Activated CD4-positive, alpha-beta T cell treated with anti-CD3 and anti-CD28 coated beads, Interleukin-2, amount 10 ng/mL, durations not matched to agents 24 days and 14 days (primary cell): ENCODE data around the gene ZNF593OS. TPM values are rescaled to one million over a fixed set of nuclear protein-coding genes. Genes with fewer than 3 reads are reported as not detected.

Experiments
- DNase-seq: peaks from one replicate; pipeline ENCODE4 v3.0.0; 2022
- H3K27ac Mint-ChIP-seq: one replicate; pipeline ENCODE4 v1.8.0; 2022; ENCODE audit warnings: mild to moderate bottlenecking, mixed read lengths
- H3K27me3 Mint-ChIP-seq: one replicate; pipeline ENCODE4 v1.8.0; 2022; ENCODE audit warnings: mixed read lengths
- H3K36me3 Mint-ChIP-seq: one replicate; pipeline ENCODE4 v1.8.0; 2022; ENCODE audit warnings: low read depth, mild to moderate bottlenecking, mixed read lengths
- H3K4me1 Mint-ChIP-seq: one replicate; pipeline ENCODE4 v1.8.0; 2021; ENCODE audit warnings: mixed read lengths
- H3K4me3 Mint-ChIP-seq: one replicate; pipeline ENCODE4 v1.8.0; 2022; ENCODE audit warnings: mild to moderate bottlenecking, moderate library complexity, mixed read lengths
- H3K9me3 Mint-ChIP-seq: one replicate; pipeline ENCODE4 v1.8.0; 2021; ENCODE audit warnings: mixed read lengths
- intact Hi-C: fragments of 100-400 bp; cut with micrococcal nuclease; formaldehyde crosslinking; loops from one replicate; pipeline ENCODE4 v1.15.1; 2023
- total RNA-seq: library from RNA; stranded (reverse); gene quantifications from 2 replicates; pipeline ENCODE4 v1.2.3, GENCODE V29; 2022

Gene ZNF593OS
- total RNA-seq, 1 donor from 2014 or later = not detected

DNA sequence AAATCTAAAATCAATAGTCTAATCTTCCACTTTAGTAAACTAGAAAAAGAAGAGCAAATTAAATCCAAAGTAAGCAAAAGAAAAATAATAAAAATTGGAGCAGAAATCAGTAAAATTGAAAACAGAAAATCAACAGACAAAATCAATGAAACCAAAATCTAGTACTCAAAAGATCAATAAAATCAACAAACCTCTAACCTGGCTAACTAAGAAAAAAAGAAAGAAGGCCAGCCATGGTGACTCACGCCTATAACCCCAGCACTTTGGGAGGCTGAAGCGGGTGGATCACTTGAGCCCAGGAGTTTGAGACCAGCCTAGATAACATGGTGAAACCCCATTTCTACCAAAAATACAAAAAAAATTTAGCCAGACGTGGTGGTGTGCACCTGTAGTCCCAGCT, 37.2 kb downstream of the ZNF593OS start:
- Mint-ChIP-seq H3K27me3 (no peaks in the 10 kb centered on the region), H3K36me3 (no peaks in the 10 kb centered on the region), H3K9me3 (no peaks in the 10 kb centered on the region), H3K27ac (no peak overlapping the region), H3K4me1 (peaks cover 14% of the 10 kb centered on the region), H3K4me3 (no peak overlapping the region)
- intact Hi-C loops = no loop called here
- DNase-seq = no peak

DNA sequence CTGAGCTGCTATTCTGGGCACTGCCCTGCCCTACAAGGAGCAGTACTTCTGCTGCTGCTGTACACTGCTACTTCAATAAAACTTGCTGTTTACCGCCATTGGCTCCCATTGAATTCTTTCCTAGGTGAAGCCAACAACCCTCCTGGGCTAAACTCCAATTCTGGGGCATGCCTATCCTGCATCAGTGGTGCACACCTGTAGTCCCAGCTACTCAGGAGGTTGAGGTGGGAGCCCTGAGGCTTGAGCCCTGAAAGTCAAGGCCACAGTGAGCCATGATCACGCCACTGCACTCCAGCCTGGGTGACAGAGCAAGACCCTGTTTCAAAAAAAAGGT, 38.8 kb downstream of the ZNF593OS start:
- Mint-ChIP-seq H3K4me3 (no peak overlapping the region), H3K9me3 (no peaks in the 10 kb centered on the region), H3K27ac (no peak overlapping the region), H3K4me1 (peaks cover 14% of the 10 kb centered on the region), H3K36me3 (no peaks in the 10 kb centered on the region), H3K27me3 (no peaks in the 10 kb centered on the region)
- intact Hi-C loops = no loop called here
- DNase-seq = no peak

DNA sequence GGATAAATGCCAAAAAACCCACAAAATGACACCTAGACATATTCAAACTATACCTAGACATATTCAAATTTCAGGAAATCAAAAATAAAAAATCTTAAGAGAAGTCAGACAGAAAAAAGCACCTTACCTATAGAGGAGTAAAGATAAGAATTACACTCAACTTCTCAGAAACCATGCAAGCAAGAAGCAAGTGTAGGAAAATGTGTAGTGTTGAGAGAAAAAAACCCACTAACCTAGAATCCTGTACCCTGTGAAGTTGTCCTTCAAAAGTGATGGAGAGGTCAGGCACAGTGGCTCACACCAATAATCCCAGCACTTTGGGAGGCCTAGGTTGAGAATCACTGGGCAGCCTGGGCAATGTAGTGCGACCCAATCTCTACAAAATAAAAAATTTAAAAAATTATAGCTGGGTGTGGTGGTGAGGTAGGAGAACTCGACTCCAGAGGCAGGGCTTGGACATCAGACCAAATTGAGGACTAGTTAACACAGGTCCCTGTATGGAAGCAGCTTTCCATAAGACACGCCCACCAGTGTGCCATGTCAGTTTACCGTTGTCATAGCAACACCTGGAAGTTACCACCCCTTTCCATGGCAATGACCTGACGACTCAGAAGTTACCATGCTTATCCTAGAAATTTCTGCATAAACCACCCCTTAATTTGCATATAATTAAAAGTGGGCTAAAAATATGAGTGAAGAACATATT, 39.4 kb downstream of the ZNF593OS start:
- Mint-ChIP-seq H3K4me1 (peaks cover 19% of the 10 kb centered on the region), H3K27me3 (no peaks in the 10 kb centered on the region), H3K27ac (no peak overlapping the region), H3K36me3 (no peaks in the 10 kb centered on the region), H3K4me3 (no peak overlapping the region), H3K9me3 (no peaks in the 10 kb centered on the region)
- intact Hi-C loops = no loop called here
- no peak for DNase-seq

DNA sequence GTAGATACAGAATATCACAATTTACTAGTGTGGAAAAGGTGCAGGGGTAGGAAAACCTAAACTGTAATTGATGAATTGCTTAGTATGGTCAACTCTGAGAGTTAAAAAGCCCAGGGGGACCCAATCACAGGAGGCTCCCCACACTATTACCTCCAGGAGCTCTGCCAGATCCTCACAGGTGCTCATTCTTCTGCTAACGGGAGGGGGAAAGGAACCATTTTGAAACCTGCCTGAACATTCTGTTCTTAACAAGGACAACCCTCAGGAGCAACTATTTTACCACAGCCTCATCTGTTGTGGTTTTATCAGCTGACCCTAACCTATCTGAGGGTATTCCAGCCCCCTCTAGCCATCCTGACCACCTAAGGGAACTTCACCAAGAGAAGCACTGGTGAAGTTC, 40.9 kb downstream of the ZNF593OS start:
- intact Hi-C loops = no loop called here
- Mint-ChIP-seq H3K27ac (no peak overlapping the region), H3K27me3 (no peaks in the 10 kb centered on the region), H3K4me3 (no peak overlapping the region), H3K9me3 (no peaks in the 10 kb centered on the region), H3K4me1 (peaks cover 32% of the 10 kb centered on the region), H3K36me3 (peaks cover 3% of the 10 kb centered on the region)
- no peak for DNase-seq

DNA sequence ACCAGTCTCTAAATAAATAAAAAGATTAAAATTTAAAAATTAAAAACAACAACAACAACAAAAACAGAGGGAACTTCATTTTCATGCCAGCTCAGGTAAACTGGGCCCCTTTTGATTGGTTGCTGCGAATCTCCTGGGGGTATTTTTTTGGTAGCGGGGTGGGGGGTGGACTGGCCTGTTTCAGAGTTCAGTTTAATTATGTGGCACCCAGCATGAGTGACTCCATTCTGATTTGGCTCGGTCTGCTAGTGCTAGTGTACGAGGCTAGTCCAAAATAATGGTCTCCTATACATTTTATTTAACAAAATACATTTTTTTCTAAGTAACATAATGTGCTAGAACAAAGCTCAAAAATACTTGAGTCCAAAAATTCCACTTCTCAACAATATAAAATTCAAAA, 41.9 kb downstream of the ZNF593OS start:
- intact Hi-C loops = loop anchor here (10.0 kb wide), 1 partner anchor 225 kb away; the partner anchor contains the start of gene STMN1

DNA sequence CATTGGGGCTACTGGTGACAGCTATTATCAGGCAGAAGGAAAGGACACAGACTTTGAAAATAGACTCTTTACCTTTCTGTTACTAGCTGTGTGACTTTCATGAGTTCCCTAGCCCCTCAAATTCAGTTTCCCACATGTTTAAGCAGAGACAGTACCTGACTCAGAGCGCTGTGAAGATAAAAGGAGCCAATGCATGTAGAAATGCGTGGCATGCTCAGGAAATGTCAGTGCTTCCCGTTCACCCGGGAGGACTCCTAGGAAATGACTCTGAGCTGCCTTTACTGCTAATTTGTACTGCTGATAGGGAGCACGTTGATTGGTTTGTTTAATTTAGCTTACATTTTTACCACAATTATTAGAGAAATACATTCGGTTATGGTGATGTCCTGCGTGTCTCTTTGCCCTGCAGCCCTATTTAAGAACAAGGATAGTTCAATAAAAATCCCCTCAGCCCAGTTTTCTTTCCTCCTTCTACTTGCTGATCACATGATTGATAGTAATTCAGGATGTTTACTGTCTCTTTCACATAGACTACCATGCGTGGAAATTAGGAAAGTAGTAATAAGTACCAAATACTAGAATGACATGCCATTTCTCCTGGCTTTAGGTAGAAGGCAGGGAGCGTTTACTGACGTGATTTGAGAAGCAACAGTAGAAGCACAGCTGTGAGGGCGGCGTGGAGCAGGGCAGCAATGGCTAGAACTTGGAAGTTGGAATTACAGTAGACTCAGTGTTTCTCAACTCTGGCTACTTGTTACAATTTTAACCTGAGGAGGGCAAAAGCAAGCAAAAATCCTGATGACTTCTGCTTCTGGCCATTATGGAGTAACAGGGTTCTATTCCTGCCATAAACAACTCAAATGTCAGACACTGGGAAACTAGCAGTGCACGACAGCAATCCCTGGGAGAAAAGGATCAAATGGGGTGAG, 44.1 kb downstream of the ZNF593OS start:
- H3K27ac Mint-ChIP-seq = peak overlapping the region; percentile 56
- peak overlapping the region; percentile 73 for H3K4me3 Mint-ChIP-seq
- intact Hi-C loops = loop anchor here (10.0 kb wide), 1 partner anchor 223 kb away; the partner anchor contains the start of gene STMN1
- no peaks in the 10 kb centered on the region for H3K9me3 Mint-ChIP-seq
- peak; percentile 72 for DNase-seq
- peaks cover 8% of the 10 kb centered on the region for H3K36me3 Mint-ChIP-seq
- H3K27me3 Mint-ChIP-seq = no peaks in the 10 kb centered on the region
- peaks cover 50% of the 10 kb centered on the region for H3K4me1 Mint-ChIP-seq

More for the DNA sequence above, 41.9 kb downstream of the ZNF593OS start:
- DNase-seq = no peak
- H3K36me3 Mint-ChIP-seq = peaks cover 3% of the 10 kb centered on the region
- H3K27me3 Mint-ChIP-seq = no peaks in the 10 kb centered on the region
- no peak overlapping the region for H3K4me3 Mint-ChIP-seq
- no peak overlapping the region for H3K27ac Mint-ChIP-seq
- H3K9me3 Mint-ChIP-seq = no peaks in the 10 kb centered on the region
- peaks cover 38% of the 10 kb centered on the region for H3K4me1 Mint-ChIP-seq

DNA sequence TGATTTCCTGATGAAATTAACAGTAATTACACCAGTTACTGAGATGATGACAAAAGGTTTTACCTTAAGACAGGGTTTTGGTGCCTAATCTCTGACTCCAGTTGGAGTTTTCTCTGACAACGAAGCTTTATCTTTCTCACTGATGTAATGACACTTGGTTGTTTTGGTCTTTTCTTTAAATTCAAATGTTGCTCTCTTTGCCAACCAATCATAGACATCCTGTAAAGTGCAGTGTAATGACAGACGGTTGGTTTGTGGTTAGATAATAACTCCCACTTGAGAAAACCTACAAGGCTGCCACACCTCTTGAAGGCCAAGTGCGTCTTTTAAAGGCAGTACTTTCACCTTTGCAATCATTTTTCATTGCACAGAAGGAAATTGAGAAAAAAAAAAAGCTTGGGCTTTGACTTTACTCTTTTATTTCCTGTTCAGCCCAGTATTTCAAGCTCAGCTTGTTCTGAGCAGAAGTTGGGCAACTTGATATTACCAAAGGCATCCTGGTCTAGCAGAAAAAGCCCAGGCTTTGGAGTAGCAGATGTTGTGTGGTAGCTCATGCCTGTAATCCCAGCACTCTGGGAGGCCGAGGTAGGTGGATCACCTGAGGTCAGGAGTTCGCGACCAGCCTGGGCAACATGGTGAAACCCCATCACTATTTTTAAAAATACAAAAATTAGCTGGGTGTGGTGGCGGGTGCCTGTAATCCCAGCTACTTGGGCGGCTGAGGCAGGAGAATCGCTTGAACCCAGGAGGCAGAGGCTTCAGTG, 45.1 kb downstream of the ZNF593OS start:
- H3K4me1 Mint-ChIP-seq = peaks cover 50% of the 10 kb centered on the region
- intact Hi-C loops = loop anchor here (10.0 kb wide), 1 partner anchor 222 kb away; the partner anchor contains the start of gene STMN1

DNA sequence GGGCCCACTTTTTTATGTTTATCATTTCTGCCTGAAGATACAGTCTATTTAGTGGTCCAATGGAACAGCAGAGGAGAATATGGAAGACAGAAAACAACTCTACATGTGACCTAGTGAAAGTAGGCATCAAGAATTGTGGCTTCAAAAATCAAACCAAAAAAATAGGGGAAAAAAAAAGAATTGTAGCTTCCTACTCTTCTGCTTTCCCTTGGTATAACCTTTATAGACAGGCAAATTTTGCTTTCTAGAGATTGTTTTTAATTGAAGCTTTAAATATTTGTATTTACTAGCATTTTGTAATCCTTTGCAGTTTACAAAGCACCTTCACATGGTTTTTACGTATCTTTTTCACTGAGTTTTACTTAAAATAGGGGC, 45.7 kb downstream of the ZNF593OS start:
- intact Hi-C loops = loop anchor here (10.0 kb wide), 1 partner anchor 221 kb away; the partner anchor contains the start of gene STMN1
- Mint-ChIP-seq H3K4me1 (peaks cover 50% of the 10 kb centered on the region), H3K36me3 (peaks cover 13% of the 10 kb centered on the region), H3K4me3 (peak overlapping the region; percentile 73), H3K27me3 (no peaks in the 10 kb centered on the region), H3K9me3 (no peaks in the 10 kb centered on the region), H3K27ac (peak overlapping the region; percentile 89)
- no peak for DNase-seq

More for the DNA sequence above, 45.1 kb downstream of the ZNF593OS start:
- Mint-ChIP-seq H3K9me3 (no peaks in the 10 kb centered on the region), H3K27me3 (no peaks in the 10 kb centered on the region), H3K36me3 (peaks cover 13% of the 10 kb centered on the region), H3K4me3 (peak overlapping the region; percentile 73), H3K27ac (peak overlapping the region; percentile 89)
- peak; percentile 91 for DNase-seq

DNA sequence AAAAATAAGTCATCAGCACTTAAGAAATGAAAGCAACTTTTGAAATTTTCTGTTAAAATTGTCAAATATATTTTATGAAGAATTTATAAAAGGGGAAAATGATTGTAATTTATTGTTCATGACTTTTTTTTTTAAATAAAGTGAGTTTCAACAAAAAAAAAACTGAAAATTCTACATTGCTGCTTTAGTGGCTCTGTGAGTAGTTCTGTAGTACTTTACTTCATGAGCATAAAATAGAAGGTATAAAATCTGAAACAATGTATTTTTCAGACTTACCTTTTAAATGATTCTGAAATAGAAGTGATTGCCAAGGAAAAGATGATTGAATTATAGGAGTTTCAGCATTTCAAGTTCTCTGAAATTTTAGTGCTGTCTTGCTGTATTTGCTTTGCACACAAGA, 46.2 kb downstream of the ZNF593OS start:
- H3K27ac Mint-ChIP-seq = peak overlapping the region; percentile 25
- no peaks in the 10 kb centered on the region for H3K27me3 Mint-ChIP-seq
- H3K4me1 Mint-ChIP-seq = peaks cover 49% of the 10 kb centered on the region
- H3K9me3 Mint-ChIP-seq = no peaks in the 10 kb centered on the region
- no peak overlapping the region for H3K4me3 Mint-ChIP-seq
- DNase-seq = no peak
- peaks cover 14% of the 10 kb centered on the region for H3K36me3 Mint-ChIP-seq
- intact Hi-C loops = loop anchor here (10.0 kb wide), 1 partner anchor 221 kb away; the partner anchor contains the start of gene STMN1

DNA sequence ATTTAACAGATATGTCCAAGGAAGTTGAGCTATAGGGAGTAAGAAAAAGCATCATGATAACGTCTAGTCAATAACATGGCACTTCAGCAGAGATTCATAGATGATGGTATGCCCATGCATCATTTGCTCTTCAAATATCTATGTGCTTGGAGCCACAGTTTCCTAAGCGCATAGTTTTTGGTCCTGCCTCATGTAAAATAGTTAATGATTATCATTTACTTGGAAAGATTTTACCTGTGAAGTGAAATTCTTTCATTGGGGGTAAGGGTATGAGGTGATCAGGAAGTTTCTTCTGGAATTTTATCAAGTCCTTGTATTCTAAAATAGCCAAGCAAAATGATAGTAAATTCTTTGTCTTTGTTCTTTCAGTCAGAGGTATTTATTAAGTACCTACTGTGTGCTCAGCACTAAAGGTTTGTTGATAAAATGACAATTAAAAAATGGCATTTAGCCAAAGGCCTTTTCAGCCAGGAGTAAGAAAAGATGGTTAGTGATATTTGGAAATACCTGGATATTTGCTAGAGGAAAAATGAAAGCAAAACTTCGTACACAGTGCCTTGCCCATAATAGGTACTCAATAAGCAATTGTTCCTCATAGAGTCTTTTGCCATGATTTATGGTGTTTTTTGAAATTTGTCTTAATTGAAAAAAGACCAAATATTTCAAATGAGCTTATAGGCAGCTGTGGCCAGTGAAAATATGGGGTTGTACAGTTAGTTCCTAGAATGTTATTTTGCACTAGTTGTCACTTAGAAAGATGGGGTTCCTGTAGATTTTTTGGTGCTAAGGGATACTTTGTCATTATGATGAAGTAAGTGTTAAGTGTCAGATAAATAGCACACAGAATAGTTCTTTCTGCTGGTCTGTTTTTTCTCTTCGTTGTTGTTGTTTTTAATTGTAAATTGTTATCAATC, 47.0 kb downstream of the ZNF593OS start:
- H3K27ac Mint-ChIP-seq = peak overlapping the region; percentile 41
- H3K27me3 Mint-ChIP-seq = no peaks in the 10 kb centered on the region
- no peak for DNase-seq
- peak overlapping the region; percentile 48 for H3K4me3 Mint-ChIP-seq
- intact Hi-C loops = loop anchor here (10.0 kb wide), 1 partner anchor 220 kb away; the partner anchor contains the start of gene STMN1
- no peaks in the 10 kb centered on the region for H3K9me3 Mint-ChIP-seq
- H3K4me1 Mint-ChIP-seq = peaks cover 56% of the 10 kb centered on the region
- H3K36me3 Mint-ChIP-seq = peaks cover 20% of the 10 kb centered on the region

DNA sequence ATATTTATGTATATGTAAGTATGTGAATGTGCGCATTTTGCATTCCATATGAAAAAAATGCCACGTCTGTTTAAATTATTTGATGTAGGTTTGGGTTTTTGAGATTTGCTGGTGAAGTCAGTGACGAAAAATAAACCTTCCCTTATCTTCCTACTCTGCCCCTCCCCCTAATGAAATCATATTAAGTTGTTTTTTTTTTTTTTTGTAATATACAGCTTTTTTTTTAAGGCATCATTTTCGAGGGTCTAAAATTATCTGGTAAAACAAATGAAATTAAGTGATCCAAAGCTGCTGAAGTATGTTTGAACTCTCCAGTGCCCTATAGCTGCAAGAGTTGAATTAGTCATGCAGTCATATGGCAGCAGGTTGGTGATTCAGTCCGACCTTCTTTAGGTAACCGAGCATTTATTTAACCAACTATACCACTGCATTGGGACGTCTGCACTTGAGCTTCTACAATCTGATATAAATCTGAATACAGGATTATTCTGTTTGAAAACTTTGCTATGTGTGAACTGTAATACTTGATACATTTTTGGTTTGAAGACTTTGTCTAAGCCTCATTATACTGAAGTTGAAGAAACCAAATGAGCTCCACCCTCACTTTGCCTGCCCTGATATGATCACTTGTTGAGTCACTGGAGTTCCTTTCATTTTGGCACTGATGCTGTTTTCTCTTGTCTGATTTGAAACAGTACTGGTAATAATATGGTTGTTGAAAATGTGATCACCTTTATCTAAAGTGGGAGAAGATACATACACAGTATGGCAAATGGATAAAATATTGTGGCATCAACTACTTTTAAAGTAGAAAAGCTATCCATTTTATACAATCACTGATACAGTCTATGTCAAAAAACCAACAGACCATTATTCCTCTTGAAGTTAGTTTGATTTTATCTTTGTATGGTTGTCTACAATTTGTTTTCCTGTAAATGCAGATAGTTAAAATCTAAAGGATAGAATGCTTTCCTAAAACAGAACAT, 48.4 kb downstream of the ZNF593OS start:
- intact Hi-C loops = loop anchor here (1.0 to 10.0 kb wide), 2 partner anchors 12 to 218 kb away; partner anchors contain the start of genes PDIK1L and STMN1
- DNase-seq = peak; percentile 79
- peaks cover 28% of the 10 kb centered on the region for H3K36me3 Mint-ChIP-seq
- H3K4me3 Mint-ChIP-seq = peak overlapping the region; percentile 42
- H3K9me3 Mint-ChIP-seq = no peaks in the 10 kb centered on the region
- peak overlapping the region; percentile 74 for H3K27ac Mint-ChIP-seq
- peaks cover 61% of the 10 kb centered on the region for H3K4me1 Mint-ChIP-seq
- H3K27me3 Mint-ChIP-seq = no peaks in the 10 kb centered on the region
